ENCODE data around the gene ROBO3. TPM values are rescaled to one million over a fixed set of nuclear protein-coding genes. Genes with fewer than 3 reads are reported as not detected.

Gene ROBO3
- total RNA-seq, 6 experiments from 2014 or later = 1.9 to 3.3 (median 2.6) TPM

GRCh38 chr11:124884340-124884739 is 19.1 kb downstream of the ROBO3 start:
- Mint-ChIP-seq H3K4me1 (ENCODE audit: low read depth) (peaks cover 14% of the 10 kb centered on the region), H3K27ac (no peak overlapping the region), H3K27me3 (ENCODE audit: insufficient read depth) (no peaks in the 10 kb centered on the region; the same call in 1 of the 2 replicates), H3K4me3 (no peak overlapping the region), H3K9me3 (no peaks in the 10 kb centered on the region), H3K36me3 (ENCODE audit: low read depth) (no peaks in the 10 kb centered on the region)
- TF ChIP-seq CTCF (IDR thresholded peaks at IDR 0.05) = no peak
- no peak for DNase-seq

- no peak for DNase-seq
- H3K4me1 Mint-ChIP-seq (ENCODE audit: low read depth) = peaks cover 14% of the 10 kb centered on the region
- H3K27ac Mint-ChIP-seq = no peak overlapping the region
- no peak overlapping the region for H3K4me3 Mint-ChIP-seq
- H3K27me3 Mint-ChIP-seq (ENCODE audit: insufficient read depth) = no peaks in the 10 kb centered on the region; the same call in 1 of the 2 replicates
- H3K36me3 Mint-ChIP-seq (ENCODE audit: low read depth) = no peaks in the 10 kb centered on the region
- no peaks in the 10 kb centered on the region for H3K9me3 Mint-ChIP-seq
- no peak for TF ChIP-seq CTCF (IDR thresholded peaks at IDR 0.05)
Measured at GRCh38 chr11:124884869-124885479, 19.7 kb downstream of the ROBO3 start.

- H3K27me3 Mint-ChIP-seq (ENCODE audit: insufficient read depth) = no peaks in the 10 kb centered on the region; the same call in 1 of the 2 replicates
- no peaks in the 10 kb centered on the region for H3K9me3 Mint-ChIP-seq
- no peak overlapping the region for H3K27ac Mint-ChIP-seq
- H3K4me3 Mint-ChIP-seq = no peak overlapping the region
- DNase-seq = no peak
- TF ChIP-seq CTCF (IDR thresholded peaks at IDR 0.05) = no peak
- peaks cover 14% of the 10 kb centered on the region for H3K4me1 Mint-ChIP-seq (ENCODE audit: low read depth)
- H3K36me3 Mint-ChIP-seq (ENCODE audit: low read depth) = no peaks in the 10 kb centered on the region
Measured at GRCh38 chr11:124886476-124886875, 21.2 kb downstream of the ROBO3 start.

- no peaks in the 10 kb centered on the region for H3K9me3 Mint-ChIP-seq
- H3K27ac Mint-ChIP-seq = no peak overlapping the region
- TF ChIP-seq CTCF (IDR thresholded peaks at IDR 0.05) = no peak
- no peak overlapping the region for H3K4me3 Mint-ChIP-seq
- no peaks in the 10 kb centered on the region for H3K36me3 Mint-ChIP-seq (ENCODE audit: low read depth)
- no peak for DNase-seq
- peaks cover 2% of the 10 kb centered on the region for H3K27me3 Mint-ChIP-seq (ENCODE audit: insufficient read depth)
- peaks cover 10% of the 10 kb centered on the region for H3K4me1 Mint-ChIP-seq (ENCODE audit: low read depth)
Measured at GRCh38 chr11:124886978-124887666, 21.9 kb downstream of the ROBO3 start.

GRCh38 chr11:124887667-124888013 is 22.4 kb downstream of the ROBO3 start:
- TF ChIP-seq CTCF (IDR thresholded peaks at IDR 0.05) = no peak
- no peaks in the 10 kb centered on the region for H3K9me3 Mint-ChIP-seq
- DNase-seq = no peak
- H3K4me3 Mint-ChIP-seq = no peak overlapping the region
- H3K27me3 Mint-ChIP-seq (ENCODE audit: insufficient read depth) = peaks cover 2% of the 10 kb centered on the region
- H3K27ac Mint-ChIP-seq = no peak overlapping the region
- no peaks in the 10 kb centered on the region for H3K36me3 Mint-ChIP-seq (ENCODE audit: low read depth)
- H3K4me1 Mint-ChIP-seq (ENCODE audit: low read depth) = peaks cover 5% of the 10 kb centered on the region

Measured in HFFc6 (cell line).